HEK293 (cell line): ENCODE results near the gene MYADML2.

ENCODE experiments used
- BCL11B ChIP-seq: fragments of 450-650 bp; formaldehyde crosslinking; IDR thresholded peaks from 2 replicates; pipeline ENCODE4 v1.5.1; 2016; ENCODE audit warnings: low read depth, missing biosample characterization, missing genetic modification characterization
- GLI2 ChIP-seq: fragments of 450-650 bp; formaldehyde crosslinking; IDR thresholded peaks from 2 replicates; pipeline ENCODE4; 2017; ENCODE audit warnings: missing biosample characterization, missing genetic modification characterization, low read depth, borderline replicate concordance
- HOXA7 ChIP-seq: sonication (generic); formaldehyde crosslinking; IDR thresholded peaks from 2 replicates; pipeline ENCODE4 v1.8.1; 2022; ENCODE audit warnings: missing genetic modification reagents, borderline replicate concordance
- PRDM4 ChIP-seq: fragments of 450-650 bp; formaldehyde crosslinking; IDR thresholded peaks from 2 replicates; pipeline ENCODE4 v1.5.1; 2017; ENCODE audit warnings: missing biosample characterization, missing genetic modification characterization
- RBAK ChIP-seq: fragments of 450-650 bp; formaldehyde crosslinking; IDR thresholded peaks from 2 replicates; pipeline ENCODE4 v1.5.1; 2016; ENCODE audit warnings: missing biosample characterization, missing genetic modification characterization
- SP3 ChIP-seq: fragments of 450-650 bp; formaldehyde crosslinking; IDR thresholded peaks from 2 replicates; pipeline ENCODE4 v1.5.1; 2016; ENCODE audit warnings: missing biosample characterization, missing genetic modification characterization
- TRIM28 ChIP-seq: IDR thresholded peaks from 2 replicates; pipeline ENCODE4 v1.6.1; 2011; ENCODE audit warnings: low read length, control low read depth, borderline replicate concordance
- ZBTB44 ChIP-seq: fragments of 450-650 bp; IDR thresholded peaks from 2 replicates; pipeline ENCODE4 v1.5.1; 2018; ENCODE audit warnings: missing biosample characterization, mild to moderate bottlenecking, missing genetic modification characterization
- ZFP3 ChIP-seq: fragments of 450-650 bp; formaldehyde crosslinking; IDR thresholded peaks from 2 replicates; pipeline ENCODE4 v1.5.1; 2016; ENCODE audit warnings: low read depth, missing biosample characterization, missing genetic modification characterization
- ZFP41 ChIP-seq: fragments of 450-650 bp; formaldehyde crosslinking; IDR thresholded peaks from 2 replicates; pipeline ENCODE4 v1.5.1; 2016; ENCODE audit warnings: missing biosample characterization, missing genetic modification characterization, borderline replicate concordance
- ZNF140 ChIP-seq: fragments of 450-650 bp; formaldehyde crosslinking; IDR thresholded peaks from 2 replicates; pipeline ENCODE4 v1.5.1; 2016; ENCODE audit warnings: missing biosample characterization, missing genetic modification characterization
- ZNF19 ChIP-seq: fragments of 450-650 bp; formaldehyde crosslinking; IDR thresholded peaks from 2 replicates; pipeline ENCODE4; 2016; ENCODE audit warnings: missing biosample characterization, missing genetic modification characterization, low read depth
- ZNF214 ChIP-seq: fragments of 450-650 bp; formaldehyde crosslinking; IDR thresholded peaks from 2 replicates; pipeline ENCODE4 v1.5.1; 2017; ENCODE audit warnings: missing biosample characterization, mild to moderate bottlenecking, missing genetic modification characterization, borderline replicate concordance
- ZNF221 ChIP-seq: fragments of 450-650 bp; formaldehyde crosslinking; IDR thresholded peaks from 2 replicates; pipeline ENCODE4 v1.5.1; 2017; ENCODE audit warnings: missing biosample characterization, missing genetic modification characterization, borderline replicate concordance
- ZNF248 ChIP-seq: fragments of 450-650 bp; formaldehyde crosslinking; IDR thresholded peaks from 2 replicates; pipeline ENCODE4 v1.5.1; 2017; ENCODE audit warnings: missing biosample characterization, missing genetic modification characterization
- ZNF280D ChIP-seq: fragments of 450-650 bp; formaldehyde crosslinking; IDR thresholded peaks from 2 replicates; pipeline ENCODE4 v1.5.1; 2016; ENCODE audit warnings: missing biosample characterization, missing genetic modification characterization
- ZNF366 ChIP-seq: fragments of 450-650 bp; formaldehyde crosslinking; conservative IDR thresholded peaks from 2 replicates; pipeline ENCODE4 v1.5.1; 2016; ENCODE audit warnings: missing biosample characterization, missing genetic modification characterization
- ZNF433 ChIP-seq: fragments of 450-650 bp; formaldehyde crosslinking; IDR thresholded peaks from 2 replicates; pipeline ENCODE4 v1.5.1; 2016; ENCODE audit warnings: missing biosample characterization, missing genetic modification characterization, low read depth
- ZNF560 ChIP-seq: fragments of 450-650 bp; formaldehyde crosslinking; IDR thresholded peaks from 2 replicates; pipeline ENCODE4 v1.5.1; 2017; ENCODE audit warnings: missing biosample characterization, missing genetic modification characterization, borderline replicate concordance
- ZNF658 ChIP-seq: fragments of 450-650 bp; formaldehyde crosslinking; IDR thresholded peaks from 2 replicates; pipeline ENCODE4; 2016; ENCODE audit warnings: missing biosample characterization, missing genetic modification characterization
- ZNF677 ChIP-seq: fragments of 450-650 bp; IDR thresholded peaks from 2 replicates; pipeline ENCODE4 v1.5.0; 2018; ENCODE audit warnings: missing biosample characterization, mild to moderate bottlenecking, missing genetic modification characterization, moderate library complexity
- ZNF777 ChIP-seq: fragments of 450-650 bp; formaldehyde crosslinking; IDR thresholded peaks from 2 replicates; pipeline ENCODE4 v1.5.1; 2017; ENCODE audit warnings: missing biosample characterization, missing genetic modification characterization, borderline replicate concordance
- ZNF830 ChIP-seq: fragments of 450-650 bp; IDR thresholded peaks from 2 replicates; pipeline ENCODE4 v1.5.0; 2018; ENCODE audit warnings: missing biosample characterization, missing genetic modification characterization, low read depth, mild to moderate bottlenecking, moderate library complexity
- TF ChIP-seq, protein P1 (sequence below): fragments of 450-650 bp; formaldehyde crosslinking; IDR thresholded peaks from 2 replicates; pipeline ENCODE4 v1.5.1; 2016; ENCODE audit warnings: missing biosample characterization, missing genetic modification characterization
- TF ChIP-seq, protein P2 (sequence below): fragments of 450-650 bp; formaldehyde crosslinking; IDR thresholded peaks from 2 replicates; pipeline ENCODE4 v1.5.1; 2016; ENCODE audit warnings: missing biosample characterization, missing genetic modification characterization, low read depth
- TF ChIP-seq, protein P3 (sequence below): sonication (generic); formaldehyde crosslinking; IDR thresholded peaks from 2 replicates; pipeline ENCODE4 v1.8.1; 2022; ENCODE audit warnings: mild to moderate bottlenecking, moderate library complexity, missing genetic modification reagents

MYADML2 gene

DNA sequence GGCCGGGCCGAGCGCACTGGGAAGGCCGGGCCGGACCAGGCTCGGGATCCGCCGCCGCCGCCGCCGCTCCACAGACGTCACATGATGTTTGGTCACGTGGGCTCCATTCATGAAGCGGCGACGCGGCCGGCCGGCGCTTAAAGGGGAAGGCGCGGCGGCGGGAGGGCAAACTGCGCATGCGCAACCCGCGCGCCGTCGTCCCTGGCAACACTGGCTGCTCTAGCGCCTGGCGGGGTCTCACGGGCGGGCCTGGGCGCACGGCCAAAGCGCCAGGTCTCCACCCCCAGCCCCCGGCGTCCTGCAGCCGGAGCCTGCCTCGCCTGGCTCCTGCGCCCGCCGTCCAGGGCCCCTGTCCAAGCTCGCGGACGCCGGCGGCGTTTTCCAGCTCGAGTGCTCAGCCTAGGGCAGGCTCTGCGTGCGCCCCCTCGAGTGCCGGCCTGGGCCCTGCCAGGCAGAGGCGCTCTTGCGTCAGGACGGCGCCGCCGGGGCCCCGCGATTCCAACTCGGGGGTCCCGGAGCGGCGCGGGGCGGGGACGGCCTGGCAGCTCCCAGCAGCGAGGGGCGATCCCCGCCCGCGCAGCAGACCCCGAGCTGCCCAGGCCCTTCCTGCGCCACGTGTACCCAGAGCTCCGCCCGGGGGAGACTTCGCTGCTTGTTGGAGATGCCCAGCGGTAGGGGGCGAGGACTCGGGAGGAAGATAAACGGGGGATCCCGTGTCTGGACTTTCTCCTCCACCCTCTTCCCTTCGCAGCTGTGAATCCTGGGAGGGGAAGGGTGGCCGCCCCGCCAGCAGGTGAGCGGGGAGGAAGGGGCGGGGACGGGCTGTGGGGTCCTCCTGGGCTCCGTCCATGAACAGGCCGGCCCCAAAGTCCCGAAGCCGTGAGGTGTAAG is 19.1 kb downstream of the MYADML2 start, which contains the start of gene MAFG (continued):
- TF ChIP-seq ZNF280D (tag by site-specific recombination) (no peak), ZNF830 (no peak), TRIM28 (no peak), ZBTB44 (tag by site-specific recombination) (peak; percentile 63; the same call in 1 of the 2 replicates), ZNF248 (tag by site-specific recombination) (no peak), ZNF433 (tag by site-specific recombination) (no peak), PRDM4 (tag by site-specific recombination) (no peak), ZNF560 (no peak), HOXA7 (CRISPR knock-in tag) (no peak), ZNF777 (tag by site-specific recombination) (peak; percentile 36; the same call in 1 of the 2 replicates), ZNF19 (tag by site-specific recombination) (no peak), ZNF221 (tag by site-specific recombination) (no peak), ZNF658 (no peak), ZNF677 (tag by site-specific recombination) (peak; percentile 4; the same call in 1 of the 2 replicates), ZFP41 (tag by site-specific recombination) (no peak), ZNF140 (tag by site-specific recombination) (no peak), ZFP3 (tag by site-specific recombination) (no peak), GLI2 (tag by site-specific recombination) (no peak), ZNF366 (no peak), BCL11B (tag by site-specific recombination) (no peak), SP3 (tag by site-specific recombination) (no peak; the same call in 1 of the 2 replicates), RBAK (tag by site-specific recombination) (no peak), ZNF214 (no peak)
- TF ChIP-seq, protein P1, sequence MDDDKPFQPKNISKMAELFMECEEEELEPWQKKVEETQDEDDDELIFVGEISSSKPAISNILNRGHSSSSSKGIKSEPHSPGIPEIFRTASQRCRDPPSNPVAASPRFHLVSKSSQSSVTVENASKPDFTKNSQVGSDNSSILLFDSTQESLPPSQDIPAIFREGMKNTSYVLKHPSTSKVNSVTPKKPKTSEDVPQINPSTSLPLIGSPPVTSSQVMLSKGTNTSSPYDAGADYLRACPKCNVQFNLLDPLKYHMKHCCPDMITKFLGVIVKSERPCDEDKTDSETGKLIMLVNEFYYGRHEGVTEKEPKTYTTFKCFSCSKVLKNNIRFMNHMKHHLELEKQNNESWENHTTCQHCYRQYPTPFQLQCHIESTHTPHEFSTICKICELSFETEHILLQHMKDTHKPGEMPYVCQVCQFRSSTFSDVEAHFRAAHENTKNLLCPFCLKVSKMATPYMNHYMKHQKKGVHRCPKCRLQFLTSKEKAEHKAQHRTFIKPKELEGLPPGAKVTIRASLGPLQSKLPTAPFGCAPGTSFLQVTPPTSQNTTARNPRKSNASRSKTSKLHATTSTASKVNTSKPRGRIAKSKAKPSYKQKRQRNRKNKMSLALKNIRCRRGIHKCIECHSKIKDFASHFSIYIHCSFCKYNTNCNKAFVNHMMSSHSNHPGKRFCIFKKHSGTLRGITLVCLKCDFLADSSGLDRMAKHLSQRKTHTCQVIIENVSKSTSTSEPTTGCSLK (tag by site-specific recombination) = no peak
- TF ChIP-seq, protein P2, sequence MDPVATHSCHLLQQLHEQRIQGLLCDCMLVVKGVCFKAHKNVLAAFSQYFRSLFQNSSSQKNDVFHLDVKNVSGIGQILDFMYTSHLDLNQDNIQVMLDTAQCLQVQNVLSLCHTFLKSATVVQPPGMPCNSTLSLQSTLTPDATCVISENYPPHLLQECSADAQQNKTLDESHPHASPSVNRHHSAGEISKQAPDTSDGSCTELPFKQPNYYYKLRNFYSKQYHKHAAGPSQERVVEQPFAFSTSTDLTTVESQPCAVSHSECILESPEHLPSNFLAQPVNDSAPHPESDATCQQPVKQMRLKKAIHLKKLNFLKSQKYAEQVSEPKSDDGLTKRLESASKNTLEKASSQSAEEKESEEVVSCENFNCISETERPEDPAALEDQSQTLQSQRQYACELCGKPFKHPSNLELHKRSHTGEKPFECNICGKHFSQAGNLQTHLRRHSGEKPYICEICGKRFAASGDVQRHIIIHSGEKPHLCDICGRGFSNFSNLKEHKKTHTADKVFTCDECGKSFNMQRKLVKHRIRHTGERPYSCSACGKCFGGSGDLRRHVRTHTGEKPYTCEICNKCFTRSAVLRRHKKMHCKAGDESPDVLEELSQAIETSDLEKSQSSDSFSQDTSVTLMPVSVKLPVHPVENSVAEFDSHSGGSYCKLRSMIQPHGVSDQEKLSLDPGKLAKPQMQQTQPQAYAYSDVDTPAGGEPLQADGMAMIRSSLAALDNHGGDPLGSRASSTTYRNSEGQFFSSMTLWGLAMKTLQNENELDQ (tag by site-specific recombination) = no peak
- TF ChIP-seq, protein P3, sequence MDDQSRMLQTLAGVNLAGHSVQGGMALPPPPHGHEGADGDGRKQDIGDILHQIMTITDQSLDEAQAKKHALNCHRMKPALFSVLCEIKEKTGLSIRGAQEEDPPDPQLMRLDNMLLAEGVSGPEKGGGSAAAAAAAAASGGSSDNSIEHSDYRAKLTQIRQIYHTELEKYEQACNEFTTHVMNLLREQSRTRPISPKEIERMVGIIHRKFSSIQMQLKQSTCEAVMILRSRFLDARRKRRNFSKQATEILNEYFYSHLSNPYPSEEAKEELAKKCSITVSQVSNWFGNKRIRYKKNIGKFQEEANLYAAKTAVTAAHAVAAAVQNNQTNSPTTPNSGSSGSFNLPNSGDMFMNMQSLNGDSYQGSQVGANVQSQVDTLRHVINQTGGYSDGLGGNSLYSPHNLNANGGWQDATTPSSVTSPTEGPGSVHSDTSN (CRISPR knock-in tag) = peak; percentile 82
